Activated CD8-positive, alpha-beta T cell treated with anti-CD3 and anti-CD28 coated beads for 36 hours (primary cell): ENCODE measurements around the gene CELF4. TPM values are rescaled to one million over a fixed set of nuclear protein-coding genes. Genes with fewer than 3 reads are reported as not detected.

Experiments
- ATAC-seq: fragments of 200-7000 bp; cut with Tn5 transposase; one replicate; pipeline ENCODE4 v1.10.0; 2021; ENCODE audit warnings: mild to moderate bottlenecking, moderate library complexity
- CTCF ChIA-PET: fragments of 350-600 bp; sonication (Branson Sonifier 250); formaldehyde crosslinking; loops from one replicate; lab custom pipeline; 2021; ENCODE audit warnings: antibody characterized with exemption; lab: Charles Lee
- POLR2A ChIA-PET: fragments of 350-600 bp; sonication (Branson Sonifier 250); formaldehyde crosslinking; loops from one replicate; lab custom pipeline; 2021; ENCODE audit warnings: antibody characterized with exemption; lab: Charles Lee
- DNase-seq: peaks from one replicate; pipeline ENCODE4 v3.0.0-alpha.2; 2020
- H3K27ac Mint-ChIP-seq: one replicate; pipeline ENCODE4 v1.8.0; 2021; ENCODE audit warnings: mild to moderate bottlenecking, mixed read lengths
- H3K27me3 Mint-ChIP-seq: one replicate; pipeline ENCODE4 v1.8.0; 2021; ENCODE audit warnings: mixed read lengths
- H3K36me3 Mint-ChIP-seq: one replicate; pipeline ENCODE4 v1.8.0; 2021; ENCODE audit warnings: low read depth, mixed read lengths
- H3K4me1 Mint-ChIP-seq: one replicate; pipeline ENCODE4 v1.8.0; 2021; ENCODE audit warnings: low read depth, mixed read lengths
- H3K4me3 Mint-ChIP-seq: one replicate; pipeline ENCODE4 v1.8.0; 2021; ENCODE audit warnings: mild to moderate bottlenecking, moderate library complexity, mixed read lengths
- H3K9me3 Mint-ChIP-seq: one replicate; pipeline ENCODE4 v1.8.0; 2021; ENCODE audit warnings: mixed read lengths
- intact Hi-C: fragments of 100-400 bp; cut with micrococcal nuclease; formaldehyde crosslinking; loops from one replicate; pipeline ENCODE4 v1.10.0; 2022
- total RNA-seq, 2 experiments: library from RNA; stranded (reverse); gene quantifications; one replicate each; pipeline ENCODE4 v1.2.3, GENCODE V29; 2021
- TF ChIP-seq, protein P1 (sequence below): fragments of 200-600 bp; IDR thresholded peaks from one replicate; pipeline ENCODE4 v1.8.0; 2022; ENCODE audit warnings: antibody characterized with exemption, mild to moderate bottlenecking

CELF4 gene
- total RNA-seq, 2 experiments from 2014 or later: not detected

DNA sequence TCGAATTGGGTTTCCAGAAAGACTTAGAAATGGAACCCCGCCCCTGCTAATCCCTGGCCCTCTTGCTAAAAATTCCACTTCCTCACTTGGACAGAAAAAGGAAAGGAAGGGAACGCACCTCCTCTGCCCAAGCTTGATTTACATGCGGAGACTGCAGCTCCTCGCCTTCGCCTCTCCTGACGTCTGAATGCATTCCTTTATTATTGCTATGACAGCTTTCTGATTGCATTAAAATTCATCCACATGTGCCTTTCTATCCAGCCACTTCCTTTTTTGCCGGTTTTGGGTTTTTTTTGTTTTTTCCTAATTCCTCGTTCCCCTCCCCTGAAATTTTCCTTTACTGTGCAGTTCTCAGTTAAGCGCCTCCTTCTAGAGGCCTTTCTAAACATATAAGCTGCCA lies 287.8 kb downstream of the CELF4 start:
- Mint-ChIP-seq H3K27me3 (peaks cover 24% of the 10 kb centered on the region), H3K4me3 (no peak overlapping the region), H3K27ac (no peak overlapping the region), H3K9me3 (no peaks in the 10 kb centered on the region), H3K4me1 (no peaks in the 10 kb centered on the region), H3K36me3 (no peaks in the 10 kb centered on the region)
- ChIA-PET CTCF (no interaction called here), POLR2A (no interaction called here)
- intact Hi-C loops: no loop called here
- TF ChIP-seq, protein P1, sequence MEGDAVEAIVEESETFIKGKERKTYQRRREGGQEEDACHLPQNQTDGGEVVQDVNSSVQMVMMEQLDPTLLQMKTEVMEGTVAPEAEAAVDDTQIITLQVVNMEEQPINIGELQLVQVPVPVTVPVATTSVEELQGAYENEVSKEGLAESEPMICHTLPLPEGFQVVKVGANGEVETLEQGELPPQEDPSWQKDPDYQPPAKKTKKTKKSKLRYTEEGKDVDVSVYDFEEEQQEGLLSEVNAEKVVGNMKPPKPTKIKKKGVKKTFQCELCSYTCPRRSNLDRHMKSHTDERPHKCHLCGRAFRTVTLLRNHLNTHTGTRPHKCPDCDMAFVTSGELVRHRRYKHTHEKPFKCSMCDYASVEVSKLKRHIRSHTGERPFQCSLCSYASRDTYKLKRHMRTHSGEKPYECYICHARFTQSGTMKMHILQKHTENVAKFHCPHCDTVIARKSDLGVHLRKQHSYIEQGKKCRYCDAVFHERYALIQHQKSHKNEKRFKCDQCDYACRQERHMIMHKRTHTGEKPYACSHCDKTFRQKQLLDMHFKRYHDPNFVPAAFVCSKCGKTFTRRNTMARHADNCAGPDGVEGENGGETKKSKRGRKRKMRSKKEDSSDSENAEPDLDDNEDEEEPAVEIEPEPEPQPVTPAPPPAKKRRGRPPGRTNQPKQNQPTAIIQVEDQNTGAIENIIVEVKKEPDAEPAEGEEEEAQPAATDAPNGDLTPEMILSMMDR: no peak
- DNase-seq (no peak), ATAC-seq (no peak)

DNA sequence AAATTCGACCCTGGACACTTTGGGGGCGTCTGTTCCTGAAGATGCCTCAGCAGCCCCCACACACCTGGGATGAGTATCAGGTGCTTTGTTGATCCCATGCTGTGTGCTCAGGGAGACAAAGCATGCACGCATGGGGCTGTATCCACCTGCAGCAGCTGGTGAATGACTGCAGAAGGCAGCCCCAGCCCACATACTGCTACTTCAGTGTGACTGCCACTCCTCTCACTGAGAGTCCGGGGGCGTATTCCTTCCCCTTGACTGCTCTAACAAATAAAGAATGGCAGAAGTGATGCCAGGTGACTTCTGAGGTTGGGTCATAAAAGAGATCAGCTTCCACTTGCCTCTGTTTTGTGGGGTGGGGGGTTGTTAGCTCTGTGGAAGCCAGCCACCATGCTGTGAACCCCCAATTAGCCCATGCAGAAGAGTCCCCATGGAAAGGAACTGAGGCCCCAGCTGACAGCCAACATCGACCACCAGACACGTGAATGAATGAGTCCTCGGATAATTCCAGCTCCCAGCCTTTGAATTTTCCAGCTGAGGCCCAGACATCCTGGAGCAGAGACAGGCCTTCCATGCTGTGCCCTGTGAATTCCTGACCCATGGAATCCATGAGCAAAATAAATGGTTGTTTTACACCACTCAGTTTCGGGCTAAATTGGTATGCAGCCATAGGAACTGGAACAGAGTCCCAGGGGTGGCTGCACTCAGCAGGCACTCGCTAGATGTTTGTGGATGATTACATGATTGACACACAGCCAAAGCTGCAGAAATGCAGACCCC lies 289.3 kb downstream of the CELF4 start:
- intact Hi-C loops: no loop called here
- Mint-ChIP-seq H3K27ac (no peak overlapping the region), H3K36me3 (no peaks in the 10 kb centered on the region), H3K9me3 (peaks cover 2% of the 10 kb centered on the region), H3K4me1 (no peaks in the 10 kb centered on the region), H3K27me3 (peaks cover 27% of the 10 kb centered on the region), H3K4me3 (no peak overlapping the region)
- ChIA-PET CTCF (no interaction called here), POLR2A (no interaction called here)
- TF ChIP-seq, protein P1: no peak
- DNase-seq (no peak), ATAC-seq (no peak)

DNA sequence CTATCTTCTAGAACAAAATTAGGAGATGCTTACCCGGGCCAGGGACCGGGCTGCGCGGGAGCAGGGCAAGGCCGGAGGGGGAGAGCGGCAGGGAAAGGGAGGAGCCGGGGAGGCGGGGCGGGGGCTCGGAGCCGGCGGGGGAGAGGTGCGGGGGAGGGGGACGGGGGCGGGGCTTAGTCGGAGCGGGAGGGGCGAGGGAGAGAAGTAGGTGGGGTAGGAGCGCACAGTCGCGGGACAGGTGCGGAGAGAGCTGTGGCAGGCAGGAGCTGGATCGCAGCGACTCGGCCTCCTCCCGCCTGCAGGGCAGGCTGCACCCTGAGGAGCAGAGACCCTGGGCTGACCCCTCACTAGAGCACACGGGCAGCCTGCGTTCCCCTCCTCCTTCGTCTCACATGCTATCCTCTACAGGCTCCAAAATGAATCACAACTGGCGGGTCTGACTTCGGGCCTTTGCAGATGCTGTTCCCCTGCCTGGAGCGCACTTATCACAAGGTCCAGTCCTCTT lies 290.3 kb downstream of the CELF4 start:
- POLR2A ChIA-PET: no interaction called here
- intact Hi-C loops: no loop called here
- no peaks in the 10 kb centered on the region for H3K4me1 Mint-ChIP-seq
- peaks cover 2% of the 10 kb centered on the region for H3K9me3 Mint-ChIP-seq
- CTCF ChIA-PET: no interaction called here
- DNase-seq (no peak), ATAC-seq (no peak)
- no peak overlapping the region for H3K27ac Mint-ChIP-seq
- peaks cover 27% of the 10 kb centered on the region for H3K27me3 Mint-ChIP-seq
- no peaks in the 10 kb centered on the region for H3K36me3 Mint-ChIP-seq
- no peak overlapping the region for H3K4me3 Mint-ChIP-seq
- TF ChIP-seq, protein P1: no peak

DNA sequence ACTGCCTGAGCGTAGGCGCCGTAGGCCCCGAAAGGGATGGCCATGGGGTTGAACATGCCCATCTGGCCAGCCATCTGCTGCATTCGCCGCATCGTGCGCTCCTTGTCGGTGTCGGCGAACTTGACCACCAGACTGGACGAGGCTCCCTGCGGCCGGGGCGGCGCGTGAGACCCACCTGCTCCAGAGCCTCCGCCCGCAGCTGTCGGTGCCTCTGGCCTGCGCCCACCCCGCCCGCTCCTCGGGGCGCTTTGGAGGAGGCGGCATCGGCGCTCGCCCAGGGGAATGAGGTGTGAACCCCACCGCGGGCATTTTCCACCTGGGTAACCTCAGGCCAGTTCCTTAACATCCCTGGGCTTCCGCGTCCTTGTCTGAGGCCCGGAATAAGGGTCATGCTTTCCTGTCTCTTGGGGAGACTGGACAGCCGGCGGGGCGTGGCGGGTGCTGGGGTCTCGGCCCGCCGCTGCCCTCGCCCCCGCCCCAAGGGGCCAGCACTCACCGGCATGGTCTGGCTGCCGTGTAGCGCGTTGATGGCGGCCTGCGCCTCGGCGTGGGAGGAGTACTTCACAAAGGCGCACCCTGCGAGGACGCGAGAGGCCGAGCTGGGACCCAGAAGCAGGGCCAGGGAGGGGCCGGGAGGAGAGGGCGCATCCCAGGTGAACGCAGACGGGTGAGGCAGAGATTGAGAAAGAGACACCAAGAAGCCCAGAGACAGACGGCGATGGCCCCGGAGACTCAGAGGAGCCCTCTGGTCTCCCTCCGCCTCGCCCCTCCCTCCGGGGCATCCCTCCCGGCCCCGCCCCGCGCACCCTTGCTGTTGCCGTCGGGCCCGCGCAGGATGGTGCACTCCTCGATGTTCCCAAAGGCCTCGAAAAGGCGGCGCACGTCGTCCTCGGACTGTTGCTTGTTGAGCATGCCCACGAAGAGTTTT lies 291.0 kb downstream of the CELF4 start:
- ATAC-seq (no peak), DNase-seq (no peak)
- no peaks in the 10 kb centered on the region for H3K4me1 Mint-ChIP-seq
- peaks cover 27% of the 10 kb centered on the region for H3K27me3 Mint-ChIP-seq
- TF ChIP-seq, protein P1: no peak
- H3K27ac Mint-ChIP-seq: no peak overlapping the region
- intact Hi-C loops: no loop called here
- POLR2A ChIA-PET: no interaction called here
- peaks cover 2% of the 10 kb centered on the region for H3K9me3 Mint-ChIP-seq
- no peak overlapping the region for H3K4me3 Mint-ChIP-seq
- CTCF ChIA-PET: no interaction called here
- H3K36me3 Mint-ChIP-seq: no peaks in the 10 kb centered on the region
